Measurements from ENCODE around the gene ACTN1. TPM values are rescaled to one million over a fixed set of nuclear protein-coding genes. Genes with fewer than 3 reads are reported as not detected.
A peak's percentile ranks its signal among the peaks of the same experiment; 100 is the strongest.

ACTN1 gene
- total RNA-seq, 1 experiment from 2014 or later, result 318 TPM

- DNase-seq (ENCODE audit: low read depth), result no peak
Measured at GRCh38 chr14:68919129-68919927, 59.8 kb downstream of the ACTN1 start.

GRCh38 chr14:68918612-68919011 lies 60.5 kb downstream of the ACTN1 start:
- DNase-seq (ENCODE audit: low read depth), result no peak

GRCh38 chr14:68916358-68916941 lies 62.7 kb downstream of the ACTN1 start:
- no peak for DNase-seq (ENCODE audit: low read depth)

GRCh38 chr14:68913516-68913915 lies 65.6 kb downstream of the ACTN1 start:
- no peak for DNase-seq (ENCODE audit: low read depth)

GRCh38 chr14:68911594-68912227 lies 67.4 kb downstream of the ACTN1 start:
- peak; percentile 72 for DNase-seq (ENCODE audit: low read depth)

GRCh38 chr14:68910540-68910939 lies 68.6 kb downstream of the ACTN1 start:
- DNase-seq (ENCODE audit: low read depth), result no peak

- DNase-seq (ENCODE audit: low read depth), result no peak
Measured at GRCh38 chr14:68908803-68909202, 70.3 kb downstream of the ACTN1 start.

- DNase-seq (ENCODE audit: low read depth), result no peak
Measured at GRCh38 chr14:68908201-68908600, 70.9 kb downstream of the ACTN1 start.

GRCh38 chr14:68906439-68906838 lies 72.7 kb downstream of the ACTN1 start:
- no peak for DNase-seq (ENCODE audit: low read depth)

- no peak for DNase-seq (ENCODE audit: low read depth)
Measured at GRCh38 chr14:68905107-68905895, 73.8 kb downstream of the ACTN1 start.

GRCh38 chr14:68902357-68902756 lies 76.7 kb downstream of the ACTN1 start:
- DNase-seq (ENCODE audit: low read depth), result no peak

- no peak for DNase-seq (ENCODE audit: low read depth)
Measured at GRCh38 chr14:68899033-68899603, 80.0 kb downstream of the ACTN1 start.

GRCh38 chr14:68898248-68899032 lies 80.7 kb downstream of the ACTN1 start:
- DNase-seq (ENCODE audit: low read depth), result no peak

GRCh38 chr14:68897559-68898155 lies 81.4 kb downstream of the ACTN1 start:
- DNase-seq (ENCODE audit: low read depth), result no peak

- DNase-seq (ENCODE audit: low read depth), result no peak
Measured at GRCh38 chr14:68896132-68896531, 83.0 kb downstream of the ACTN1 start.

- DNase-seq (ENCODE audit: low read depth), result peak; percentile 55
Measured at GRCh38 chr14:68894802-68895703, 84.0 kb downstream of the ACTN1 start.

GRCh38 chr14:68894123-68894522 lies 85.0 kb downstream of the ACTN1 start:
- no peak for DNase-seq (ENCODE audit: low read depth)

- no peak for DNase-seq (ENCODE audit: low read depth)
Measured at GRCh38 chr14:68893566-68893965, 85.5 kb downstream of the ACTN1 start.

- DNase-seq (ENCODE audit: low read depth), result peak; percentile 18
Measured at GRCh38 chr14:68892961-68893360, 86.1 kb downstream of the ACTN1 start.

All from LHCN-M2 (cell line).